ENCODE data around the gene SNX33.
"Not testable (repeated sequence)": the region's sequence is repeated elsewhere in the genome, so short reads cannot be mapped to it uniquely, and the experiment has no call there.

SNX33 gene

GRCh38 chr15:75622505-75622904, 25.2 kb upstream of the SNX33 start:
- Histone ChIP-seq H3K9ac (no peak overlapping the region), H4K20me1 (peaks cover 7% of the 10 kb centered on the region; the same call in 1 of the 2 replicates), H3K4me3 (no peak overlapping the region), H3K4me2 (no peak overlapping the region), H3K27ac (no peak overlapping the region), H3K9me3 (no peaks in the 10 kb centered on the region), H3K36me3 (peaks cover 47% of the 10 kb centered on the region), H3K27me3 (no peaks in the 10 kb centered on the region), H3K4me1 (peaks cover 48% of the 10 kb centered on the region)
- TF ChIP-seq Cebpa-rat (IDR thresholded peaks at IDR 0.05), result no peak

- Histone ChIP-seq H3K27ac (peak within 1 kb of the TSS; percentile 98), H3K27me3 (no peaks in the 10 kb centered on the region), H3K4me3 (peak within 1 kb of the TSS; percentile 91), H3K9ac (peak within 1 kb of the TSS; percentile 97), H3K36me3 (peaks cover 15% of the 10 kb centered on the region), H3K9me3 (no peaks in the 10 kb centered on the region), H4K20me1 (peaks cover 3% of the 10 kb centered on the region; the same call in 1 of the 2 replicates), H3K4me1 (peaks cover 60% of the 10 kb centered on the region), H3K4me2 (peak within 1 kb of the TSS; percentile 85)
- no peak for TF ChIP-seq Cebpa-rat (IDR thresholded peaks at IDR 0.05)
Measured at GRCh38 chr15:75625542-75626347, 22.0 kb upstream of the SNX33 start, which contains the start of gene SNUPN. Gene SNUPN (minus strand): TSS chr15:75625725. CDS start chr15:75621051, 4,674 bp downstream.

GRCh38 chr15:75631935-75632334, 15.8 kb upstream of the SNX33 start:
- H3K9me3 ChIP-seq, result no peaks in the 10 kb centered on the region
- peaks cover 51% of the 10 kb centered on the region for H3K4me1 ChIP-seq
- no peak for TF ChIP-seq Cebpa-rat (IDR thresholded peaks at IDR 0.05)

GRCh38 chr15:75633922-75634321, 13.8 kb upstream of the SNX33 start:
- Histone ChIP-seq H4K20me1 (peaks cover 31% of the 10 kb centered on the region), H3K4me1 (peaks cover 57% of the 10 kb centered on the region), H3K36me3 (peaks cover 11% of the 10 kb centered on the region)
- H3K27ac ChIP-seq, H3K4me2 ChIP-seq, H3K27me3 ChIP-seq, H3K9ac ChIP-seq, H3K9me3 ChIP-seq, H3K4me3 ChIP-seq: not testable (repeated sequence)

More at GRCh38 chr15:75631935-75632334, 15.8 kb upstream of the SNX33 start:
- Histone ChIP-seq H4K20me1 (peaks cover 11% of the 10 kb centered on the region), H3K9ac (no peak overlapping the region), H3K36me3 (peaks cover 5% of the 10 kb centered on the region; the same call in 1 of the 2 replicates), H3K4me3 (no peak overlapping the region), H3K4me2 (no peak overlapping the region), H3K27ac (no peak overlapping the region), H3K27me3 (no peaks in the 10 kb centered on the region)

GRCh38 chr15:75636026-75636425, 11.7 kb upstream of the SNX33 start:
- Histone ChIP-seq H3K4me2 (peak overlapping the region; percentile 91), H3K9me3 (no peaks in the 10 kb centered on the region), H3K4me3 (no peak overlapping the region), H3K36me3 (peaks cover 11% of the 10 kb centered on the region), H3K9ac (0 out of 2 replicates have a peak overlapping the region, but pooled peaks have one; percentile 19), H3K27me3 (no peaks in the 10 kb centered on the region), H3K4me1 (peaks cover 43% of the 10 kb centered on the region), H3K27ac (no peak overlapping the region), H4K20me1 (peaks cover 40% of the 10 kb centered on the region)
- no peak for TF ChIP-seq Cebpa-rat (IDR thresholded peaks at IDR 0.05)

- no peak for TF ChIP-seq Cebpa-rat (IDR thresholded peaks at IDR 0.05)
- Histone ChIP-seq H3K4me1 (peaks cover 50% of the 10 kb centered on the region), H3K4me2 (peak overlapping the region; percentile 91), H3K9ac (peak overlapping the region; percentile 91), H3K4me3 (peak overlapping the region; percentile 83), H4K20me1 (peaks cover 40% of the 10 kb centered on the region), H3K27ac (no peak overlapping the region), H3K36me3 (peaks cover 11% of the 10 kb centered on the region), H3K27me3 (no peaks in the 10 kb centered on the region), H3K9me3 (no peaks in the 10 kb centered on the region)
Measured at GRCh38 chr15:75637245-75638009, 10.3 kb upstream of the SNX33 start.

GRCh38 chr15:75639191-75639708, 8.5 kb upstream of the SNX33 start:
- peaks cover 53% of the 10 kb centered on the region for H3K4me1 ChIP-seq
- peaks cover 40% of the 10 kb centered on the region for H4K20me1 ChIP-seq
- peak overlapping the region; percentile 91 for H3K4me2 ChIP-seq
- peak overlapping the region; percentile 96 for H3K27ac ChIP-seq
- peaks cover 11% of the 10 kb centered on the region for H3K36me3 ChIP-seq
- peak overlapping the region; percentile 83 for H3K4me3 ChIP-seq
- H3K9ac ChIP-seq, result peak overlapping the region; percentile 91
- TF ChIP-seq Cebpa-rat (IDR thresholded peaks at IDR 0.05), result no peak
- H3K27me3 ChIP-seq, result no peaks in the 10 kb centered on the region
- no peaks in the 10 kb centered on the region for H3K9me3 ChIP-seq

- Histone ChIP-seq H3K36me3 (peaks cover 11% of the 10 kb centered on the region), H3K9me3 (no peaks in the 10 kb centered on the region), H3K27me3 (no peaks in the 10 kb centered on the region), H3K4me2 (peak within 1 kb of the TSS; percentile 94), H3K4me3 (peak within 1 kb of the TSS; percentile 83), H3K27ac (peak within 1 kb of the TSS; percentile 96), H4K20me1 (peaks cover 40% of the 10 kb centered on the region), H3K9ac (peak within 1 kb of the TSS; percentile 91), H3K4me1 (peaks cover 53% of the 10 kb centered on the region)
- TF ChIP-seq Cebpa-rat (IDR thresholded peaks at IDR 0.05), result no peak
Measured at GRCh38 chr15:75639709-75640482, 7.8 kb upstream of the SNX33 start, which contains the start of gene IMP3. Gene IMP3 (minus strand): TSS chr15:75640224. CDS start chr15:75640168, 56 bp downstream.

Measured in BLaER1 (cell line).